CD4-positive, alpha-beta T cell treated with Interleukin-17A for 1 hour (primary cell): ENCODE data around the gene NAA10.

Experiments
- DNase-seq: peaks from one replicate; pipeline ENCODE4 v3.0.0-alpha.2; 2020

Gene NAA10

DNA sequence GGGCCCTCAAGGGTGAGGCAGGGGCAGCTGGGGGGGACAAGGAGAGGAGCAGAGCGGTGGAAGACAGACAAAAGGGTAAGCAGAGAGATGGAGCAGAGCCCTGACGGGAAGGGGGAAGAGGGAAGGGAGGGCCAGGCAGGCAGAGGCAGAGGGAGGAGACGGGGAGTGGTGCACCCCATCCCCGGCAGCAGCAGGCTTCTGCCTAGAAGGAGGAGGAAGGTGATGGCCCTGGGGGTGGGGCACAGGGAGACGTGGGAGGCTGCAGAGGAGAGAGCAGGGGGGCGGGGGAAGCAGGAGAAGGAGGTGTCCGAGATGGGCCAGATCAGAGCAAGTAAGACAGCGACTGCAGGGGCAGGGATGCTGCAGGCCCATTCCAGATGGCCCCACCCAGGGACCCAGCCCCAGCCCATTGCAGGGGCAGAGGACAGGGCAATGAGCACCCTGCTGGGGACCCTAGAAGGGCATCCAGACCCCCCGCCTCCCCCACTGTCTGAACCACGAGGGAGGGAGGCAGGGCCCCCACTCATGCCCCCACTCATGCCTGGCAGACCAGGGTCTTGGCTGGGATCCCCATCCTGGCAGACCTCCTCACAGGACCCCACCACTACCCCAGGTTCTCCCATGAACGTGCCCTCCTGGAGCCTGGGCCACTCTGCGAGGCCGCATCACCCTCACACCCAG is 51.5 kb downstream of the NAA10 start:
- no peak for DNase-seq

DNA sequence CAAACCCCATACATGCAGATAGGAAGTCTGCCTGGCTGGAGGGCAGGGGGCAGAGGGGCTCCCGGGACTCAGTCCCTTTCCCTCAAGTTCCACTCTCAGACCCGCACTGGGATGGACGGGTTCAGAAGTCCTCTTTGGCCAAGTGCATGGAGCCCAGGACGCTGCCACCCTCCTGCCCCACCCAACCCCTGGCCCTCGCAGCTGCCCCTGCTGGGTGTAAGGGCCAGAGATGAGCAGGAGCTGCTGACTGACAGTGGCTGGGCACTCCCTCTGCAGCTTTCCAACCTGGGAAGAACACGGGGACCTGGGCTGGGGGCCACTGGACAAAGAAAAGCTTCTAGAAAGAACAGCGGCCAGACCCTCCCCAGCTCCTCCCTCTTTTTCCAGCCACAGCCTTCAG is 52.3 kb downstream of the NAA10 start:
- no peak for DNase-seq

DNA sequence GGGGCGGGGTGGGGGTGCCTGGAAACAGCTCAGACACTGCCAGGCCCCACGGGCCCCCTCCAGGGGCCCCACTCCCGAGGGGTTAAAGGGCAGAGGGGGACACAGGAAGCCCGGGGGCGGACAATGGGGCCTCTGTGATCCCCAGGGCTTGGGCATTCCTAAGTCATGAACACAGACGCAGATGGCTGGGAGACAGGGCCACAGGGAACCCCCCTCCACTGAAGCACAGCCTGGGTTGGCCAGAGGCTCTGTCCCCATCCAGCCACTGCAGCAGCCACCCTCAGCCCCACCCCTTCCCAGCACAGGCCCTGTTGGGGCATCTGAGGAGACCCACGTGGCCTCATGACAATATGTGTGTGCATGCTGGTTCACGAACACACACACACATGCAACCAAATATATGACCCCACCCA is 52.7 kb downstream of the NAA10 start:
- no peak for DNase-seq

DNA sequence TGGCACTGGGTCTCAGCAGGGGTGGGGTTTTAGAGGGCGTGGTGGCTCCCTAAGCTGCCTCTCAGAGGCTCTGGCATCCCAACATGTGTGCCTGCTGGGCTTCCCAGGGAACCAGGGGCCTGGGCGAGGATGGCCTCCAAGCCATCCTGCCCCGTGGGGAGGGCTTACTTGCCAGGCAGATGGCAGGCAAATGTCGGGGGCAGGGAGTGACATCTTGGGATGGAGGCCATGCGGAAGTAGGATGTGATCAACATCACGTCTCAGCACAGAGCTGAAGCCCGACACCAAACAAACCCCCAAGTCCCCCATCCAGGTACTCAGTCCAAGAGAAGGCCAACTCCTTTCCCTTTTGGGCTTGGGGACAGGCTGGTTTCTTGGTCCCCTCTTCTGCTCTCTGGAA is 53.6 kb downstream of the NAA10 start:
- DNase-seq = no peak

DNA sequence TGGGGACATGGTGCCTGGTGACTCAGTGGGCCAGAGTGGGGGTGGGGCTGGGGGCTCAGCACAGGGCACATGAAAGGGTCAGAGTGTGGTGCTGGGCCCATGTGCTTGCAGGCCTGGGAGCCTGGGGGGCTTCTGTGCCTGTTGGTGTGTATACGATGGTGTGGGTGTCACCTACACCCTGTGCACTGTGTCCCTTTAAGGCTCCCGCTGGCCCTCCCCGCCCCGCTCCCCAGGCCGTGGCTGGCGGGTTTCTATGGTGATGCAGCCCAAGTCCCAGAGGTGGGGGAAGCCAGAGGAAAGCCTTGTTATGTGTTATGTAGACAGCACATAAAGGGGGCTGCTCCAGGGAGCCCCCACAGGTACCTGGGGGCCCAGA is 54.4 kb downstream of the NAA10 start:
- DNase-seq = no peak

DNA sequence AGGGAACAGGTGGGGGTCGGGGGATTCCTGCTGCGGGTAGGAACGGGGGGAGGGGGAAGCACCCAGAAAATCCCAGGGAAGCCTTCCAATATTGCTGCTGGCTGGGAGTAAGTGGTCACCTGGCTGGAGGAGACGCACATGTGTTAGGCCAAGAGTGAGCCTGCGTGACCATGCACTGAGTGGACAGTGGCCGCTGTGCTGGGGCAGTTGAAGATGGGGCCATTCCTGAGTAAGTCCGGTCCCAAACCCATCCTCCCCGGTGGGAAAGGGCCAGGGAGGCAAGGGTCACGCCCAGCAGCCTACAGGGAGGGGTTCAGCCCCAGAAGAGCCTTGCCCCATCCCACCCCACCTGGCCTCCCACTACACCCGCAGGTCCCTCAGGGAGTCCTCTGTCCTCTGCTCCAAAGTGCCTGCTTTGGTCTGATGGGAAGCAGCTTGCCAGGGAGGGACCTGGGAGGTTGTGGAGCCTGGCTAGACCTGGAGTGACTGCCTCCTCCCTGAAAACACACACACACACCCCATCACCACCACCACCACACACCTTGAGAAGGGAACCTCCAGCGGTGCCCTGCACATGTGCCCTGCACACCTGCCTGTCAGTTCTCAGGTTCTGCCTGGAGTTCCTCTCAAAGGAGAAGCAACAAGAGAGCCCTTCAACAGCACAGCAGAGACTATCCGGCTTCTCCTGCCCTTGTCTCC is 54.9 kb downstream of the NAA10 start:
- no peak for DNase-seq
